ENCODE measurements around the gene EVPL. TPM values are rescaled to one million over a fixed set of nuclear protein-coding genes. Genes with fewer than 3 reads are reported as not detected.

The EVPL gene
- total RNA-seq, 2 donors from 2014 or later, result 18.8 to 31.1 TPM

GRCh38 chr17:76008208-76008607, 18.9 kb downstream of the EVPL start:
- DNase-seq, result no peak
- intact Hi-C loops (cut with DNase I), result no loop called here
- no peak for TF ChIP-seq CTCF (IDR thresholded peaks at IDR 0.05)

GRCh38 chr17:76007850-76008165, 19.3 kb downstream of the EVPL start:
- no peaks in the 10 kb centered on the region for H3K9me3 ChIP-seq
- intact Hi-C loops (cut with DNase I), result loop anchor here (2.0 kb wide), 1 partner anchor 101 kb away; no protein-coding TSS in a partner anchor
- no peak for DNase-seq

More at GRCh38 chr17:76008208-76008607, 18.9 kb downstream of the EVPL start:
- no peaks in the 10 kb centered on the region for H3K4me1 ChIP-seq
- H3K27me3 ChIP-seq, result no peaks in the 10 kb centered on the region
- no peaks in the 10 kb centered on the region for H3K9me3 ChIP-seq
- no peaks in the 10 kb centered on the region for H3K36me3 ChIP-seq
- H3K9ac ChIP-seq (ENCODE audit: low read depth in 2 of 2, low read length in 2 of 2), result no peak overlapping the region
- H3K27ac ChIP-seq, result no peak overlapping the region
- no peak overlapping the region for H3K4me3 ChIP-seq

GRCh38 chr17:76007131-76007849, 19.8 kb downstream of the EVPL start:
- Histone ChIP-seq H3K36me3 (no peaks in the 10 kb centered on the region), H3K4me1 (no peaks in the 10 kb centered on the region), H3K4me3 (no peak overlapping the region), H3K27ac (no peak overlapping the region), H3K9me3 (no peaks in the 10 kb centered on the region), H3K27me3 (no peaks in the 10 kb centered on the region), H3K9ac (ENCODE audit: low read depth in 2 of 2, low read length in 2 of 2) (no peak overlapping the region)
- TF ChIP-seq CTCF (IDR thresholded peaks at IDR 0.05), result no peak
- intact Hi-C loops (cut with DNase I), result loop anchor here (2.0 kb wide), 1 partner anchor 100 kb away; no protein-coding TSS in a partner anchor
- no peak for DNase-seq

More at GRCh38 chr17:76007850-76008165, 19.3 kb downstream of the EVPL start:
- no peaks in the 10 kb centered on the region for H3K36me3 ChIP-seq
- H3K27ac ChIP-seq, result no peak overlapping the region
- no peak overlapping the region for H3K4me3 ChIP-seq
- no peaks in the 10 kb centered on the region for H3K4me1 ChIP-seq
- TF ChIP-seq CTCF (IDR thresholded peaks at IDR 0.05), result no peak
- no peak overlapping the region for H3K9ac ChIP-seq (ENCODE audit: low read depth in 2 of 2, low read length in 2 of 2)
- H3K27me3 ChIP-seq, result no peaks in the 10 kb centered on the region

GRCh38 chr17:76005263-76006149, 21.6 kb downstream of the EVPL start:
- DNase-seq, result peak; percentile 95
- no peak overlapping the region for H3K27ac ChIP-seq
- intact Hi-C loops (cut with DNase I), result loop anchor here (2.0 kb wide), 1 partner anchor 99 kb away; no protein-coding TSS in a partner anchor
- no peaks in the 10 kb centered on the region for H3K27me3 ChIP-seq
- H3K4me3 ChIP-seq, result no peak overlapping the region
- H3K9me3 ChIP-seq, result no peaks in the 10 kb centered on the region
- peaks cover 4% of the 10 kb centered on the region for H3K4me1 ChIP-seq
- H3K9ac ChIP-seq (ENCODE audit: low read depth in 2 of 2, low read length in 2 of 2), result no peak overlapping the region
- TF ChIP-seq CTCF (IDR thresholded peaks at IDR 0.05), result peak; percentile 78
- no peaks in the 10 kb centered on the region for H3K36me3 ChIP-seq

GRCh38 chr17:76004750-76005262, 22.3 kb downstream of the EVPL start:
- H3K9me3 ChIP-seq, result no peaks in the 10 kb centered on the region
- no peak for DNase-seq
- no peak overlapping the region for H3K27ac ChIP-seq
- intact Hi-C loops (cut with DNase I), result no loop called here
- no peak for TF ChIP-seq CTCF (IDR thresholded peaks at IDR 0.05)
- peak overlapping the region in 1 of 2 donors; percentile 3 for H3K9ac ChIP-seq (ENCODE audit: low read depth in 2 of 2, low read length in 2 of 2)
- no peaks in the 10 kb centered on the region for H3K36me3 ChIP-seq
- no peak overlapping the region for H3K4me3 ChIP-seq
- H3K27me3 ChIP-seq, result no peaks in the 10 kb centered on the region
- peaks cover 5% of the 10 kb centered on the region for H3K4me1 ChIP-seq
